HUES48 (cell line): ENCODE results near the gene C1orf198.

Experiments used
- H3K27ac ChIP-seq: one replicate; pipeline ENCODE4 v1.7.0; 2013; ENCODE audit warnings: low read depth, low read length, inconsistent platforms
- H3K27me3 ChIP-seq: 2 replicates; pipeline ENCODE4 v1.6.1; 2013; ENCODE audit warnings: mild to moderate bottlenecking, low read length; ENCODE audit not compliant: control insufficient read depth, insufficient read depth
- H3K36me3 ChIP-seq: 2 replicates; pipeline ENCODE4 v1.6.1; 2013; ENCODE audit warnings: low read length; ENCODE audit not compliant: control insufficient read depth, insufficient read depth
- H3K4me1 ChIP-seq: 2 replicates; pipeline ENCODE4 v1.6.1; 2013; ENCODE audit warnings: mild to moderate bottlenecking, low read length; ENCODE audit not compliant: control insufficient read depth, insufficient read depth
- H3K4me3 ChIP-seq: 2 replicates; pipeline ENCODE4 v1.5.1; 2013; ENCODE audit warnings: mild to moderate bottlenecking, low read depth, low read length
- H3K9ac ChIP-seq: 2 replicates; pipeline ENCODE4 v1.6.1; 2013; ENCODE audit warnings: mild to moderate bottlenecking, low read depth, low read length, moderate library complexity
- H3K9me3 ChIP-seq: 2 replicates; pipeline ENCODE4 v1.6.1; 2013; ENCODE audit warnings: low read length; ENCODE audit not compliant: control insufficient read depth, insufficient read depth

Gene C1orf198

DNA sequence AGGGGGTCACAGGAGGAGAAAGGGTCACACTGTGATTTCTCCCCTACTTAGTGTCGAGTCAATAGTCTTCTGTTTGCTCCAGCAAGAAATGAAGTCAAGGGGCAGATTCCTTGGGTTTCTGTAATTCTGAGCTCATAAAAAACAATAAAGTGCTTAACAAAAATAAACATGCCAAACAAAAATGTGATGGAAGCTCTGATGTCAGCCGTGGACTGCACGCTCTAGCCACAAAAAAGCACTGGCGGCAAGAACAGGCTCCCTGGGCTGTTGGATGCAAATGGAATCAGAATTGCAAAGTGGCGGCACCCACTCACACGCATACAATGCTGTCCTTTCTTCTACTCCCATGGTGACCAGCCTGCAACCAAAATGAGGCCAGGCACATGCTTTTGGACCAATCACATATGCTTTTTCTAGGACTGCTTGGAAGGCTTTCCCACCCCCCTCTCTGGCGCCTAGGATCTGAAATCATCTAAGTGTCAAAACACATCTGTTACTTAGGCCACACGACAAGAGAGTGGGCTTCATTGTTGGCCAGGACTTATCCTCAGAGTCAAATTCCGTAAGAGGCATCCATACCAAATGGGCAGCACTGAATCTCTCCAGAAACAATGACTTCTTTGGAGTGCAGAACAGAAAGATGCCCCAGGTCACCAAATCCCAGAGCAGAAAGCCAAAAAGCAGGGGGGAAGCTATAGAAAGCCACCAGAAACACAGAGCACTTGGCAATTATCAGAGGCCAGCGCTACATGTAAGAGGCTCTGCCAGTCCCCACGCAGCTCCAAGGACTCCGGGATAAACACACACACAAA is 9.2 kb downstream of the C1orf198 start:
- H3K36me3 ChIP-seq: peaks cover 12% of the 10 kb centered on the region; the same call in 1 of the 2 replicates
- no peak overlapping the region for H3K4me3 ChIP-seq
- H3K4me1 ChIP-seq: peaks cover 22% of the 10 kb centered on the region
- H3K9me3 ChIP-seq: no peaks in the 10 kb centered on the region
- H3K9ac ChIP-seq: no peak overlapping the region
- H3K27ac ChIP-seq: no peak overlapping the region
- H3K27me3 ChIP-seq: no peaks in the 10 kb centered on the region

DNA sequence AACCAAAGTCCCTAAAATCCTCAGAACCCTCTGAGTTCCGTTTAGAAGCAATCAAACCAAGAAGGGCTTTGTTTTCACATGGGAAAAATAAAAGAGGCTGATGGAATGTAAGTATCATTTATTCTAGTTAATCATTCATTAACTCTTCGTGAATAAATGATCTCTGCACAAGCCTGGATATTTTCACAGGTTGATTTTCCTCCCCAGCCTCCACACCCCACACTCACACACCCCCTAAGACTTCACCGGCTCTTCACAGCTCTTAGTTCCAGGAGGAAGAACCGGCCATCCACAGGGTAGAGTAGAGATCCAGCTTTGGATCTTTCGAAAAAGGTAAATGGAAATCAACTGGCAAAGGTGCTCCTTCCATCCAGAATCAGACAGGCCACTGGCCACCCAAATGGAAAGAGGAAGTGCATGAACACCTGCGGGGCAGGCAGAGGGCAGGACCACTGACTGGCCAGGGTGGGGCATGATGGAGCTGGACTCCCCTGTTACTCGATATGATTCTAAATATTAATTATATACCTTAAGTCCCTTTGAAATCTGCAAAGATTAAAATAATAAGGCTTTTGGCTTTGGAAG is 10.0 kb downstream of the C1orf198 start:
- H3K36me3 ChIP-seq: peaks cover 19% of the 10 kb centered on the region
- no peak overlapping the region for H3K27ac ChIP-seq
- H3K27me3 ChIP-seq: no peaks in the 10 kb centered on the region
- peaks cover 17% of the 10 kb centered on the region for H3K4me1 ChIP-seq
- H3K9ac ChIP-seq: no peak overlapping the region
- no peaks in the 10 kb centered on the region for H3K9me3 ChIP-seq
- H3K4me3 ChIP-seq: no peak overlapping the region

DNA sequence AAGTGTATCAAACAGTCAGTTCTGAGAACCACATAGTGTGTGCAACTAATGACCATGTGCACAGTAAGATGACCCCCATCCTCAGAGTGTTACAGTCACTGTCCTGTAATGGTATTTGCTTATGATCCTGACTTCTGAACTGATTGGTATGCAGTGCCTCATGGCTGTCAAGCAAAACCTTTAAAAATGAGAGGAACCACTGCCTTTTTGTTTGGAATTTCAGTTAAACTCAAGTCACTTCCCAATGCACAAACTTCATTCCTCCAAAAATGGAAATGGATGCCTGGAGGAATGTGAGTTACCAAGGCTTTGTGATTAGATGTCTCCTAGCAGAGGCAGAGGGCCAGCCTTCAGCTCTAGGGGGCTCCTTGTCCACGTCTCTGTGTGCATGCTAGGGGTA is 10.5 kb downstream of the C1orf198 start:
- Histone ChIP-seq H3K4me1 (peaks cover 12% of the 10 kb centered on the region), H3K9me3 (no peaks in the 10 kb centered on the region), H3K4me3 (no peak overlapping the region), H3K27me3 (no peaks in the 10 kb centered on the region), H3K27ac (no peak overlapping the region), H3K9ac (no peak overlapping the region), H3K36me3 (peaks cover 23% of the 10 kb centered on the region)

DNA sequence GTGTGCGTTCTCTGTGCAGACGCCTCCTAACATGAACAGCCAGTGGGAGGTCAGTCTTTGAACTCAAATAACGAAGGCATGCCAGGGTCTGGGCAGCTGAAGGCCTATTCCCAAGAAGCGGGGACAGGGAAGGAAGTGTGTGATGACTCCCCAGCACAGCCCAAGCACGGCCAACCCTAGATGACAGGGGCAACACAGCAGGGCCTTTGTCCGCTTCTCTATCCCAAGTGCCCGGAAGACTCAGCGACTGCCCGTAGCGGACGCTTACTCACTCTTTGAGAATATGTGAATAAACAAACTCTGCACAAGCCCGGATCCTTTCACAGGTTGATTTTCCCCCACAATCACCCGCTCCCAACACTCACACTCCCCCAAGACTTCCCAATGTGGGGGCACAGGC is 11.2 kb downstream of the C1orf198 start:
- Histone ChIP-seq H3K27me3 (no peaks in the 10 kb centered on the region), H3K27ac (no peak overlapping the region), H3K4me3 (no peak overlapping the region), H3K4me1 (peaks cover 10% of the 10 kb centered on the region), H3K9me3 (no peaks in the 10 kb centered on the region), H3K36me3 (peaks cover 25% of the 10 kb centered on the region), H3K9ac (no peak overlapping the region)

DNA sequence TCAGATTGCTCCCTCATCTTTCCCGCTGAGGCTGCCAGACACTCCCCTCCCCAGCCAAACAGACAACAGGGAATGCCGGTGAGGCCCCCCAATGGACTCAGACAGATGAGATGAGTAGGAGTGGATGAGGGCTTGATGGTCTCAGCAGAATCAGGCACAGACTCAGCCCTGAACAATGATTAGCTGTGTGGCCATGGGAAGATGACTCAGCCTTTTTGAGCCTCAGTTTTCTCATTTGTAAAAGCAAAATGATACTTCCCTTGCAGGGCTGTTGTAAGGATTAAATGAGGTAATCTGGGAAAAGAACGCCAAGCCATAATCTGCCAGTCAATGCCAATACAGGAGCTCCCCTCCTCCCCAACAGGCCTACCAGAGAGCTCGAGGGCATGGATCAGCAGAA is 12.4 kb downstream of the C1orf198 start:
- Histone ChIP-seq H3K36me3 (peaks cover 25% of the 10 kb centered on the region), H3K27me3 (no peaks in the 10 kb centered on the region), H3K27ac (no peak overlapping the region), H3K9me3 (no peaks in the 10 kb centered on the region), H3K9ac (no peak overlapping the region), H3K4me1 (peaks cover 16% of the 10 kb centered on the region), H3K4me3 (no peak overlapping the region)

DNA sequence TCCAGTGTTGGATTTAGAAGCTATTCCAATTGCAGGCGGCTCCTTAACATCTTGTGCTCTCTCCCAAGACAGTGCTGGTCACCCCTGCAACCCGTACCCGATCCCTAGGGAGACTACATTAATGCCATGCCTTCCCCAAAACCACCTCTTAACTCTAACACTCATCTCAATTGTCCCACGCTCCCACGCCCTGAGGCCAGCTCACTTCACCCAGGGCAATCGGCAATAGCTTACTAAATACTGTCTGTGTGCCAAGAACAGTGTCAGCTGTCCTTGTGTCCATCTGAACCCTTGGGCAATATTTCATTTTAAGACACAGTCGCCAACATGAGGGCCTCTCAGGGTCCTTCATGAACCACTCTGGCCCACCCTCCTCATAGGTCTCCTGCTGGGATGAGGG is 13.9 kb downstream of the C1orf198 start:
- H3K27me3 ChIP-seq: no peaks in the 10 kb centered on the region
- H3K27ac ChIP-seq: no peak overlapping the region
- peaks cover 25% of the 10 kb centered on the region for H3K36me3 ChIP-seq

DNA sequence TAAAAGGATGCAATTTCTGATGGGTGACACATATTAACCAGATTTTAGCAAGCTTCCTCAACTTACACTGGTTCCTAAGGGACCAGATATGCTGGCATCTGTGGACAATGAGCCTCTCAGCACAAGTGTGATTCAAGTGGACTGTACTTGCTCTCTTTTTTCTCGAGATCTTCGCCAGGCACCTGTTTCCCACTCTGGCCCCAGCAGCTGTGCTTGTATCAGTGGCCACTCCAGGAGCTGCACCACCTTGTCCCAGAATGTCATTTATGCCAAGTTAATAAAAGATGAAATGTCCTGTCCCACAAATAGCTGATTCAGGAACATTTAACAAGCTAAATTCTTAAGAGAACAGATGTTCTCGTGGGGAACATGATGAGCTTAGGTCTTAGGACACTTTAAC is 14.6 kb downstream of the C1orf198 start:
- no peak overlapping the region for H3K4me3 ChIP-seq
- no peak overlapping the region for H3K27ac ChIP-seq
- no peak overlapping the region for H3K9ac ChIP-seq
- no peaks in the 10 kb centered on the region for H3K9me3 ChIP-seq
- no peaks in the 10 kb centered on the region for H3K27me3 ChIP-seq
- peaks cover 13% of the 10 kb centered on the region for H3K4me1 ChIP-seq
- peaks cover 25% of the 10 kb centered on the region for H3K36me3 ChIP-seq

More for the DNA sequence above, 13.9 kb downstream of the C1orf198 start:
- H3K4me1 ChIP-seq: peaks cover 17% of the 10 kb centered on the region
- H3K9ac ChIP-seq: no peak overlapping the region
- no peak overlapping the region for H3K4me3 ChIP-seq
- H3K9me3 ChIP-seq: no peaks in the 10 kb centered on the region

DNA sequence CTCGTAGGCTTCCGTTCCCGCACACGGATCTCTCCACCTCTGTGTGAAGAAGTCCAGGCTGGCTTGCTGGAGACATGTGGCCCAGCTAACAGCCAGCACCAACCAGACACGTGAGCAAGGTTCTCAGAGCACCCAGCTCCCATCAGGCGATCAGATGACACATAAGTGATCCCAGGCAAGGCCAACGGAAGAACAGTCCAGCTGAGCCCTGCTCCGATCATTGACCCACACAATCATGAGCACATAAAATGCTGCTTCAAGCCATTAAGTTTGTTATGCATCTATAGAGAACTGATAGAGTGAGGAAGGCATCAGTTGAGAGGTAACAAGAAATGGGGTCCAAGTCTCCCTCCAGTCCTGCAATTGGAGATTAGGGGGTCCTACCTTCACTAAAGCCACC is 15.4 kb downstream of the C1orf198 start:
- Histone ChIP-seq H3K4me3 (no peak overlapping the region), H3K9me3 (no peaks in the 10 kb centered on the region), H3K9ac (no peak overlapping the region), H3K27ac (no peak overlapping the region), H3K36me3 (peaks cover 25% of the 10 kb centered on the region), H3K4me1 (peaks cover 13% of the 10 kb centered on the region), H3K27me3 (no peaks in the 10 kb centered on the region)

DNA sequence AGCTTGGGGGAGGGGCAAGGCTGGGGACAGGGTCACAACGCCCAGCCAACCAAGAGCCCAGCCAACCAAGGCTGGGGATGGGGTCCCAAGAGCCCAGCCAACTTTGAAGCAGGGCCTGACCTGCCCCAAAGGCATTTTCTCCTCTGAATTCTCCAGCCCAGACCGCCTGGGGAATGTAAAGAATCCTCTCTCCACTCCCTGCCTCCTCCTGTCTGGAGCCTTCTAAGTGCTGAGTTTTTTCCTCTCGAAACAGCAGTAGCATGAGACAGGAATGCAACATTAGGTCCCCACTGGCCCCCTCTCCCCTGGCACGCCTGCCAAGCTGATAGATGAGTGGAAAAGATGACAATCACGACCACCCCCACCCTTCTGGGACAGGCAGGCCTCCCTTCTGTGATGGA is 17.0 kb downstream of the C1orf198 start:
- Histone ChIP-seq H3K4me1 (peaks cover 13% of the 10 kb centered on the region), H3K9ac (no peak overlapping the region), H3K4me3 (no peak overlapping the region), H3K27ac (no peak overlapping the region), H3K9me3 (no peaks in the 10 kb centered on the region), H3K36me3 (peaks cover 25% of the 10 kb centered on the region), H3K27me3 (no peaks in the 10 kb centered on the region)

DNA sequence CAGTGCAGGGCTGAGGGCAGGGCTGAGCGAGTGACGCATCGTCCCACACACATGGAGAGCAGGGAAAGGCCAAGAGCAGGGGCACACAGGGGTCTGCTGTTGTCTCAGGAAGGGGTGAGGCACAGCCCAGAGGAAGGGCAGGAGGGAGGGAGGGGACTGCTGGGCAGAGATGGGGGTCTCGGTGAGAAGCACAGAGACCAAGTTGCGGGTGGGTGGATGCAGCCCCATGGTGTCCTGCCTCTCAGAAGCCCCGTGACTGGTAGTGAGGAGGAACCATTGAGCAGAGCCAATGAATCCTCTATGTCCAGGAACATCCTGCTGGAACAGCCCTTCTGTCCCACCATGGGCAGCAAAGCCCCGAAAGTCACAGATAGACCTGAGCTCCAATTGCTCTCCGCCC is 17.8 kb downstream of the C1orf198 start:
- peaks cover 25% of the 10 kb centered on the region for H3K36me3 ChIP-seq
- H3K4me3 ChIP-seq: no peak overlapping the region
- no peak overlapping the region for H3K27ac ChIP-seq
- H3K9me3 ChIP-seq: no peaks in the 10 kb centered on the region
- no peak overlapping the region for H3K9ac ChIP-seq
- H3K4me1 ChIP-seq: peaks cover 13% of the 10 kb centered on the region
- H3K27me3 ChIP-seq: no peaks in the 10 kb centered on the region

DNA sequence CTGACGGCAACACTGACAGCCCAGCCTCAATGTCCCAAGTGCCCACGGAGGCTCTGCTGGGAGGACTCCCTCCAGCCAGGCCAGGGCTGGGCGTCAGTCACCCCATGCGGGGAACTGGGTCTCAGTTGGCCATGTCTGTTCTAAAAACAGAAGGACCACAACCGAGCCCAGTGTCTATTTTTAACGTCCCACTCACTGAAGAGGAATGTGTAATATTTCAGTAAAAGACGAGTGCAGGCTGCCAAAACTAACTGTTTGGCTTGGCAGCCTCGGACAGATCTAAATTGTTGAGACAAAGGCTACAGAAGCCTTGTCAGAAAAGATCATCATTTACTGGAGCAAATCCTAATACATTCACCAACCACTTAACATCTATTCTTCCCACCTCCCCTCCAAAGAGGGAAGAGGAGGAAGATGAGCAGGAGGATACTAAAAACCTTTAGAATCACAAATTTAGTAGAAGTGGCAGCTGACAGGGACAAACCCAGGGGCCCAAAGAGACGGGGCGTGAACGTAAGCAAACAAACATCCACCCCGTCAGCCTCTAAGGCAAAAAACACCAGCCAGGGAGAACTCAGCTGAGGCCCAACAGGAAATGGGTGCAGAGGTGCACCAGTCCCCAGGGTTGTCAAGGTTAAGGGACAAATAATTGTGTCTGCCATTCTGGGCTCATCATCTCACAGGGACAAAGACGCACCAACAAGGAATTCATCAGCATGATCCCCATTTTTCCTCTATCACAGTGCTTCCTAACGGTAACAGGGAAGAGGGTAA is 18.7 kb downstream of the C1orf198 start:
- H3K9me3 ChIP-seq: no peaks in the 10 kb centered on the region
- no peak overlapping the region for H3K4me3 ChIP-seq
- H3K27ac ChIP-seq: no peak overlapping the region
- H3K27me3 ChIP-seq: no peaks in the 10 kb centered on the region
- no peak overlapping the region for H3K9ac ChIP-seq
- peaks cover 13% of the 10 kb centered on the region for H3K4me1 ChIP-seq
- H3K36me3 ChIP-seq: peaks cover 18% of the 10 kb centered on the region
